Measurements from ENCODE around the gene KIF26B.

KIF26B gene

GRCh38 chr1:245365095-245366020, 210.6 kb downstream of the KIF26B start:
- Histone ChIP-seq H3K27ac (ENCODE audit: low read depth, low read length) (no peak overlapping the region), H3K9me3 (ENCODE audit: control insufficient read depth in 5 of 5, low read length in 5 of 5) (no peaks in the 10 kb centered on the region)

GRCh38 chr1:245366886-245367285, 212.1 kb downstream of the KIF26B start:
- H3K9me3 ChIP-seq (ENCODE audit: control insufficient read depth in 5 of 5, low read length in 5 of 5) = no peaks in the 10 kb centered on the region
- no peak overlapping the region for H3K9ac ChIP-seq (ENCODE audit: low read length in 5 of 5)
- no peaks in the 10 kb centered on the region for H3K4me1 ChIP-seq (ENCODE audit: control insufficient read depth in 5 of 5, insufficient read depth in 5 of 5, low read length in 5 of 5)
- no peak overlapping the region for H3K27ac ChIP-seq (ENCODE audit: low read depth, low read length)
- H3K27me3 ChIP-seq (ENCODE audit: control insufficient read depth in 5 of 5, insufficient read depth in 4 of 5, low read length in 5 of 5) = peaks cover 0 to 3% (median 0%) of the 10 kb centered on the region in 5 donors
- no peaks in the 10 kb centered on the region for H3K36me3 ChIP-seq (ENCODE audit: control insufficient read depth in 5 of 5, insufficient read depth in 5 of 5, low read length in 5 of 5)
- H3K4me3 ChIP-seq (ENCODE audit: low read depth in 1 of 5, low read length in 5 of 5) = no peak overlapping the region

More at GRCh38 chr1:245365095-245366020, 210.6 kb downstream of the KIF26B start:
- Histone ChIP-seq H3K9ac (ENCODE audit: low read length in 5 of 5) (no peak overlapping the region), H3K4me3 (ENCODE audit: low read depth in 1 of 5, low read length in 5 of 5) (no peak overlapping the region), H3K27me3 (ENCODE audit: control insufficient read depth in 5 of 5, insufficient read depth in 4 of 5, low read length in 5 of 5) (peaks cover 0 to 2% (median 0%) of the 10 kb centered on the region in 5 donors), H3K36me3 (ENCODE audit: control insufficient read depth in 5 of 5, insufficient read depth in 5 of 5, low read length in 5 of 5) (no peaks in the 10 kb centered on the region), H3K4me1 (ENCODE audit: control insufficient read depth in 5 of 5, insufficient read depth in 5 of 5, low read length in 5 of 5) (no peaks in the 10 kb centered on the region)

- Histone ChIP-seq H3K36me3 (ENCODE audit: control insufficient read depth in 5 of 5, insufficient read depth in 5 of 5, low read length in 5 of 5) (no peaks in the 10 kb centered on the region), H3K27me3 (ENCODE audit: control insufficient read depth in 5 of 5, insufficient read depth in 4 of 5, low read length in 5 of 5) (peaks cover 0 to 7% (median 0%) of the 10 kb centered on the region in 5 donors), H3K9me3 (ENCODE audit: control insufficient read depth in 5 of 5, low read length in 5 of 5) (no peaks in the 10 kb centered on the region), H3K27ac (ENCODE audit: low read depth, low read length) (no peak overlapping the region), H3K9ac (ENCODE audit: low read length in 5 of 5) (no peak overlapping the region), H3K4me1 (ENCODE audit: control insufficient read depth in 5 of 5, insufficient read depth in 5 of 5, low read length in 5 of 5) (no peaks in the 10 kb centered on the region), H3K4me3 (ENCODE audit: low read depth in 1 of 5, low read length in 5 of 5) (no peak overlapping the region)
These were observed 215.5 kb downstream of the KIF26B start for GRCh38 chr1:245370175-245370825.

- H3K27me3 ChIP-seq (ENCODE audit: control insufficient read depth in 5 of 5, insufficient read depth in 4 of 5, low read length in 5 of 5) = peaks cover 0 to 7% (median 0%) of the 10 kb centered on the region in 5 donors
- no peak overlapping the region for H3K4me3 ChIP-seq (ENCODE audit: low read depth in 1 of 5, low read length in 5 of 5)
- no peaks in the 10 kb centered on the region for H3K4me1 ChIP-seq (ENCODE audit: control insufficient read depth in 5 of 5, insufficient read depth in 5 of 5, low read length in 5 of 5)
These were observed 216.3 kb downstream of the KIF26B start for GRCh38 chr1:245370905-245371581.

GRCh38 chr1:245373131-245373530, 218.3 kb downstream of the KIF26B start:
- peaks cover 0 to 9% (median 0%) of the 10 kb centered on the region in 5 donors for H3K27me3 ChIP-seq (ENCODE audit: control insufficient read depth in 5 of 5, insufficient read depth in 4 of 5, low read length in 5 of 5)
- H3K9ac ChIP-seq (ENCODE audit: low read length in 5 of 5) = no peak overlapping the region
- no peaks in the 10 kb centered on the region for H3K4me1 ChIP-seq (ENCODE audit: control insufficient read depth in 5 of 5, insufficient read depth in 5 of 5, low read length in 5 of 5)

More at GRCh38 chr1:245370905-245371581, 216.3 kb downstream of the KIF26B start:
- H3K27ac ChIP-seq (ENCODE audit: low read depth, low read length) = no peak overlapping the region
- no peaks in the 10 kb centered on the region for H3K9me3 ChIP-seq (ENCODE audit: control insufficient read depth in 5 of 5, low read length in 5 of 5)
- no peak overlapping the region for H3K9ac ChIP-seq (ENCODE audit: low read length in 5 of 5)
- H3K36me3 ChIP-seq (ENCODE audit: control insufficient read depth in 5 of 5, insufficient read depth in 5 of 5, low read length in 5 of 5) = no peaks in the 10 kb centered on the region

GRCh38 chr1:245375789-245376460, 221.1 kb downstream of the KIF26B start:
- Histone ChIP-seq H3K4me3 (ENCODE audit: low read depth in 1 of 5, low read length in 5 of 5) (no peak overlapping the region), H3K27me3 (ENCODE audit: control insufficient read depth in 5 of 5, insufficient read depth in 4 of 5, low read length in 5 of 5) (peaks cover 0 to 9% (median 0%) of the 10 kb centered on the region in 5 donors), H3K9ac (ENCODE audit: low read length in 5 of 5) (no peak overlapping the region), H3K27ac (ENCODE audit: low read depth, low read length) (no peak overlapping the region), H3K4me1 (ENCODE audit: control insufficient read depth in 5 of 5, insufficient read depth in 5 of 5, low read length in 5 of 5) (no peaks in the 10 kb centered on the region), H3K36me3 (ENCODE audit: control insufficient read depth in 5 of 5, insufficient read depth in 5 of 5, low read length in 5 of 5) (no peaks in the 10 kb centered on the region), H3K9me3 (ENCODE audit: control insufficient read depth in 5 of 5, low read length in 5 of 5) (no peaks in the 10 kb centered on the region)

More at GRCh38 chr1:245373131-245373530, 218.3 kb downstream of the KIF26B start:
- no peak overlapping the region for H3K27ac ChIP-seq (ENCODE audit: low read depth, low read length)
- H3K9me3 ChIP-seq (ENCODE audit: control insufficient read depth in 5 of 5, low read length in 5 of 5) = no peaks in the 10 kb centered on the region
- no peak overlapping the region for H3K4me3 ChIP-seq (ENCODE audit: low read depth in 1 of 5, low read length in 5 of 5)
- H3K36me3 ChIP-seq (ENCODE audit: control insufficient read depth in 5 of 5, insufficient read depth in 5 of 5, low read length in 5 of 5) = no peaks in the 10 kb centered on the region

GRCh38 chr1:245377854-245378253, 223.1 kb downstream of the KIF26B start:
- no peaks in the 10 kb centered on the region for H3K4me1 ChIP-seq (ENCODE audit: control insufficient read depth in 5 of 5, insufficient read depth in 5 of 5, low read length in 5 of 5)
- peaks cover 0 to 7% (median 0%) of the 10 kb centered on the region in 5 donors for H3K27me3 ChIP-seq (ENCODE audit: control insufficient read depth in 5 of 5, insufficient read depth in 4 of 5, low read length in 5 of 5)
- no peak overlapping the region for H3K27ac ChIP-seq (ENCODE audit: low read depth, low read length)
- H3K9ac ChIP-seq (ENCODE audit: low read length in 5 of 5) = no peak overlapping the region
- H3K9me3 ChIP-seq (ENCODE audit: control insufficient read depth in 5 of 5, low read length in 5 of 5) = no peaks in the 10 kb centered on the region
- H3K36me3 ChIP-seq (ENCODE audit: control insufficient read depth in 5 of 5, insufficient read depth in 5 of 5, low read length in 5 of 5) = no peaks in the 10 kb centered on the region
- no peak overlapping the region for H3K4me3 ChIP-seq (ENCODE audit: low read depth in 1 of 5, low read length in 5 of 5)

GRCh38 chr1:245378311-245378722, 223.5 kb downstream of the KIF26B start:
- Histone ChIP-seq H3K27me3 (ENCODE audit: control insufficient read depth in 5 of 5, insufficient read depth in 4 of 5, low read length in 5 of 5) (peaks cover 0 to 7% (median 0%) of the 10 kb centered on the region in 5 donors), H3K4me3 (ENCODE audit: low read depth in 1 of 5, low read length in 5 of 5) (no peak overlapping the region), H3K9ac (ENCODE audit: low read length in 5 of 5) (no peak overlapping the region), H3K27ac (ENCODE audit: low read depth, low read length) (no peak overlapping the region), H3K4me1 (ENCODE audit: control insufficient read depth in 5 of 5, insufficient read depth in 5 of 5, low read length in 5 of 5) (no peaks in the 10 kb centered on the region), H3K9me3 (ENCODE audit: control insufficient read depth in 5 of 5, low read length in 5 of 5) (no peaks in the 10 kb centered on the region), H3K36me3 (ENCODE audit: control insufficient read depth in 5 of 5, insufficient read depth in 5 of 5, low read length in 5 of 5) (no peaks in the 10 kb centered on the region)

- H3K4me3 ChIP-seq (ENCODE audit: low read depth in 1 of 5, low read length in 5 of 5) = no peak overlapping the region
- no peaks in the 10 kb centered on the region for H3K4me1 ChIP-seq (ENCODE audit: control insufficient read depth in 5 of 5, insufficient read depth in 5 of 5, low read length in 5 of 5)
- no peak overlapping the region for H3K27ac ChIP-seq (ENCODE audit: low read depth, low read length)
- H3K27me3 ChIP-seq (ENCODE audit: control insufficient read depth in 5 of 5, insufficient read depth in 4 of 5, low read length in 5 of 5) = peaks cover 0 to 7% (median 0%) of the 10 kb centered on the region in 5 donors
- no peak overlapping the region for H3K9ac ChIP-seq (ENCODE audit: low read length in 5 of 5)
- no peaks in the 10 kb centered on the region for H3K9me3 ChIP-seq (ENCODE audit: control insufficient read depth in 5 of 5, low read length in 5 of 5)
- H3K36me3 ChIP-seq (ENCODE audit: control insufficient read depth in 5 of 5, insufficient read depth in 5 of 5, low read length in 5 of 5) = no peaks in the 10 kb centered on the region
These were observed 224.0 kb downstream of the KIF26B start for GRCh38 chr1:245378745-245379144.
